Adipose tissue (tissue), 3 donors: Measurements from ENCODE around the gene KCNAB1. TPM values are rescaled to one million over a fixed set of nuclear protein-coding genes. Genes with fewer than 3 reads are reported as not detected.

Source experiments
- H3K27ac ChIP-seq: one replicate; pipeline ENCODE4 v1.5.1; 2013; ENCODE audit warnings: low read depth, low read length
- WGBS, 3 donors: extraction: QIAGEN DNeasy Blood & Tissue Kit; methylation state at CpG; one replicate each; pipeline ENCODE4 v1.1.7; 2013; 5-methylcytosine and 5-hydroxymethylcytosine counted together
- polyA plus RNA-seq, 3 donors: library from polyadenylated mRNA; stranded (reverse); fragments of 200-250 nt; gene quantifications; one replicate each; pipeline ENCODE4 v1.2.3, GENCODE V29; 2013
- donor health status: healthy with polysubstance abuse.
- donor health status: Bipolar disorder and iron deficiency.
- donor health status: healthy.

Gene KCNAB1
- polyA plus RNA-seq, 3 donors: 2.3 to 6.7 (median 2.3) TPM

- no peak overlapping the region for H3K27ac ChIP-seq
- WGBS, 3 donors: 33 to 74% (median 33%) methylated on average over 1 of the region's 1 CpG
Measured at GRCh38 chr3:156516961-156517360, 396.6 kb downstream of the KCNAB1 start.

GRCh38 chr3:156518726-156519125 lies 398.3 kb downstream of the KCNAB1 start:
- H3K27ac ChIP-seq: no peak overlapping the region

GRCh38 chr3:156519758-156520162 lies 399.4 kb downstream of the KCNAB1 start:
- WGBS, 3 donors: 93 to 96% (median 93%) methylated on average over 1 of the region's 1 CpG
- H3K27ac ChIP-seq: no peak overlapping the region

DNA sequence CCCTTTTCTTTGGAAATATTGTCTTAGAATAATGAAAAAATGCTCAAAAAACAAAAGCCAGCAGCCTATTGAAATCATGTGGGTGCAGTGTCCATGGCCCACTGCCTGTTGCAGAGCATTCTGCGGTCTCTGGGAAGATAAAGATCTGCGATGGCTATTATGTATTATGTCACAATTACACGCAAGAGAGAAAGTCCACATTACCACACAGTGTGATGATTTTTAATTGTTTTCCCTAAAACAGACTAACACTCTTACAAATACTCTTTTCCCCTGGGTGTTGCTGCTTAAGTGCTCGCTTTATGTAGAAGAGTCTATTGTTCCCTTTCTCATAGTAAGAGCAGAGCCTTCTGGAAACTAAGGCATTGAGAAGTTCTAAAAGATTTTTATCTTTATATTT lies 402.3 kb downstream of the KCNAB1 start:
- 71 to 86% (median 73%) methylated on average over 4 of the region's 4 CpGs for WGBS, 3 donors

GRCh38 chr3:156525808-156526207 lies 405.4 kb downstream of the KCNAB1 start:
- 92 to 98% (median 97%) methylated on average over 1 of the region's 1 CpG for WGBS, 3 donors
- no peak overlapping the region for H3K27ac ChIP-seq

More for the DNA sequence above, 402.3 kb downstream of the KCNAB1 start:
- H3K27ac ChIP-seq: no peak overlapping the region

DNA sequence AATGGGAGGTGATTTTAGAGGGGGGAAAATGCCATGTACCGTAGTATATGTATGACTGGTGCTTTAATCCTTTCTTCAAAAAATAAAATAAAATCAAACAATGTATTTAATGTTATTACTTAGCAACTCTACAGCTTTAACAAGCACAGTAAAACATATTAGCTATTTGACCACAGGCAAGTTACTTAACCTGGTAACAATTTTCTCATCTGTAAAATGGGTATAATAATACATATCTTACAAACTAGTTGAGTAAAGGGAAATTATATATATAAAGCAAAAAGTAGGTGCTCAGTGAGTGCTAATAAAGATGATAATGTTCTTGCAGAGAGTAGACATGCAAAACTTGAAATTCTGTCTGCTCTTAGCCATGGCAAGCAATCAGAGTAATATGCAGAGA lies 406.7 kb downstream of the KCNAB1 start:
- no peak overlapping the region for H3K27ac ChIP-seq
- 97 to 100% (median 99%) methylated on average over 1 of the region's 1 CpG for whole genome bisulfite sequencing, 3 donors

GRCh38 chr3:156530980-156531379 lies 410.6 kb downstream of the KCNAB1 start:
- no peak overlapping the region for H3K27ac ChIP-seq
- WGBS, 3 donors: 79 to 95% (median 92%) methylated on average over 5 of the region's 5 CpGs

- no peak overlapping the region for H3K27ac ChIP-seq
Measured at GRCh38 chr3:156532730-156533129, 412.4 kb downstream of the KCNAB1 start.

GRCh38 chr3:156533205-156533604 lies 412.8 kb downstream of the KCNAB1 start:
- no peak overlapping the region for H3K27ac ChIP-seq
- WGBS, 3 donors: 78 to 81% (median 80%) methylated on average over 4 of the region's 4 CpGs

More at GRCh38 chr3:156532730-156533129, 412.4 kb downstream of the KCNAB1 start:
- 53 to 62% (median 56%) methylated on average over 3 of the region's 3 CpGs for WGBS, 3 donors

DNA sequence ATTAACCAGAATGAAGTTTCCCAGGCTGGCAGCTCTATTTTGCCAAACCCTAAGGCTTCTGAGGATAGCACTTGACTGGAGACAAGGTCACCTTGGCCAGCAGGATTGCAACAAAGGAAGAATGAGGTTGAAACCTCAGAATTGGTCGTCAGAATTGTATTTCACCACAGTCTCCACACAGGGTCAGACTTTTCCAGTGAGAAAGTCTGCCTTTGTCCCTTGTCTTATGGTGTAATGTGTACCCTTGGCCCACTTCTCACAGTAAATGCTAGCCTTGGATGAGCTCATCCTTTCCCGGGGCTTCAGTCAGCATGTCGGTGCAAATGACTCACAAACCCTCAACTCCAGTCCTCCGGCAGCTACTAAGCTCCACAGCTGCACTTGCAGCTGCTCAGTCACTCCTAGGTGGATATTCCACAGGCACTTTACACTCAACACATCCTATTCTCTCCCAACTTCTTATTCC lies 414.8 kb downstream of the KCNAB1 start:
- no peak overlapping the region for H3K27ac ChIP-seq
- 23 to 35% (median 35%) methylated on average over 4 of the region's 4 CpGs for WGBS, 3 donors

DNA sequence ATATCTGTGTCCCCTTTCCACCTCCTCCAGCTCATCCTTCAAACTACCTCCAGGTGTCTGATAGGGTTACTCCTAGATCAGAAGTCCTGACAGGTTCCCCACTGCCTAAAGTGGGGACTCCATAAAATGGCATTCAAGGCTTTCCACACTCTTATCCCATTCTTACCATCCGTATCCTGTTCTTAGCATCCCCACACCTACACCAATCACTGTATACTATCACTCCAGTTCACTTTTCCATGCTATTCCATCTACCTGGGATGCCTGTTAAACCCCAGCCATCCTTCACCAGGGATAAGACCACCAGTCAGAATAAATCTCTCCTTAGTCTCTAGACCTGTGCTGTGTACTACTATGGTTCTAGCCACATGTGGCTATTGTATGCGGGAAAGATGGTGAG lies 415.4 kb downstream of the KCNAB1 start:
- H3K27ac ChIP-seq: no peak overlapping the region

DNA sequence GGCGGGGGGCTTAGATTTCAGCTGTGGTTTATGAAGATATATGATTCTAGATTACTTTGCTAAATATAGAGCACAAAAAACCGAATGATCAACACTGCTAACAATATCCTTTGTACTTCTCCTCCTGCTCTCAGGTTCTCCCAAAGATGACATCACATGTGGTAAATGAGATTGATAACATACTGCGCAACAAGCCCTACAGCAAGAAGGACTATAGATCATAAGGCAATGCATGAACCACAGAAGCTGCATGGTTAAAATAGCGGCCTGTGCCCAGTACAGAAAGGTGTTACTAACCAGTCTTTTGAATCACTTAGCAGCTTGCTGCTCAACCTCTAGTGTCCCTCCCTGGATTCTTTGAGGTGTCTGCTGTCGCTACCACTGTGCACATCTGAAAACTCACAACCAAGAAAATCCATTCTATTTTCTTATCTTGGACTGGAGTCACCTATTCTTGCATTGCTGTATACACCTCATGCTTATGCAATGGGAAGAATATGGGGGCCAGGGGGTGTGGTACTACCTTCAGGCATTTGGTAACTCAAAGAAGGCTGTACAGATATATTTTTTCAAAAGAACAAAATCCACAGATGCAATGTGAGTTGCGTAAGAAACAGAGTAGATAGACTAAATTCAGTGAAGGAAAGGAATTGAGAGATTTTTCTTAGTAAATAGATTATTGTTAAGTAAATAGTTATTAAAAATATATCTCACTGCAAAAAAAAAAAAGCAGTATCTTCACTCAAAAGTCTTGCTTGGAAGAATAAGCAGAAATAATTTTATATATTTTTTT lies 416.3 kb downstream of the KCNAB1 start:
- WGBS, 3 donors: 89 to 91% (median 91%) methylated on average over 6 of the region's 6 CpGs
- no peak overlapping the region for H3K27ac ChIP-seq

More for the DNA sequence above, 415.4 kb downstream of the KCNAB1 start:
- WGBS, 3 donors: 95 to 98% (median 98%) methylated on average over 2 of the region's 2 CpGs

- no peak overlapping the region for H3K27ac ChIP-seq
- 79 to 85% (median 80%) methylated on average over 2 of the region's 2 CpGs for WGBS, 3 donors
Measured at GRCh38 chr3:156539051-156539450, 418.7 kb downstream of the KCNAB1 start.

DNA sequence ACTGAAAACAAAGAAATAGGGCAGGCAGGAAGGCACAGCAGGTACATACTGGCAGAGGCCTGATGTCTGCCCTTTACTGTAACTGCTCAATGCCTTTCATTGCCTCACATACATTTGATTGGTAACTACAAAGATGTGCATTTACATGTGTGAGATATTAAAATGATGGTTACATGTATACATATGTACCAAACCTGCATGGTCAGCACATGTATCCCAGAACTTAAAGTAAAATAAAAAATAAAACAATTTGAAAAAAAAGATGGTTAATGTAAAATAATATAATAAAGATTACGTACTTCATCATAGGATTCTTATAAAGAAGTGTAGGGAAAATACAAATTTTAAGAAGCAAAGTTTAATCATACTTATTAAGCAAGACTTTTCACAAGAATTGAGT lies 419.4 kb downstream of the KCNAB1 start:
- H3K27ac ChIP-seq: no peak overlapping the region
- WGBS, 3 donors: 95 to 100% (median 97%) methylated on average over 1 of the region's 1 CpG

DNA sequence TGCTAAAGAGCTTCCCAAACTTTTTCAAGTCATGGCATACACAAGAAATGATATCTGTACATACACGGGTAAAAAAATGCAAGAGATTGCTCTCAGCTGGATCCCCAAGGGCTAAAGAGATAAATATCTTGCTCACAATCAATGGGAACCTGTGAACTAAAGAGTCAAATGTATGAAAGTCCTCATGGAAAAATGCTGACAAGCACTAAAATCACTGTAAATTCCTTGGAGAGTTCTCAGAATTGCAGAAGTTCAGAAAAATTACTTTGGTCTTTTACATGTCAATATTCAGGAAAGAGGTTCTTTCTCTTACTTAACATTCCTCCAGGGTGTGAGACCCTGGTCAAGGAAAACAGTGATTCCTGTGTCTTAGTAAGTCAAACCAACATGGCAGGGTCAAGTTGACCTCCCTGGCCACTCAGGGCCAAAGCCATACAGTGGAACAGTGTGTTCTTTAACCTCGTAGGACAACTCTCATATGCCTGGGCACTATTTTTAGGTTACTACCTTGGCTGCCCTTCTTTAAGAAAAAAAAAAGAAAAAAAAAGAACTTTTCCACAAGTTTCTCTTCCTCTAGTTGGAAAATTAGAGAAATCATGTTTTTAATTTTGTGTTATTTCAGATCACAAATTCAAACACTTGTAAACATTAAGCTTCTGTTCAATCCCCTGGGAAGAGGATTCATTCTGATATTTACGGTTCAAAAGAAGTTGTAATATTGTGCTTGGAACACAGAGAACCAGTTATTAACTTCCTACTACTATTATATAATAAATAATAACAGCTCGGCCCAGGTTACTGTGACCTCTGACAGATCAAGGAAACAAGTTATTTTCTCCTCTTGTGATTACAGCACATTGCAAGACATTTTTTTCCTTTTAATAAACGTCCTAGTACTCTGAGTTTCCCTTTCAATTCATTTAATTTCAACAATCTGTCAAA lies 422.0 kb downstream of the KCNAB1 start:
- WGBS, 3 donors: 26 to 53% (median 42%) methylated on average over 5 of the region's 5 CpGs
- no peak overlapping the region for H3K27ac ChIP-seq

DNA sequence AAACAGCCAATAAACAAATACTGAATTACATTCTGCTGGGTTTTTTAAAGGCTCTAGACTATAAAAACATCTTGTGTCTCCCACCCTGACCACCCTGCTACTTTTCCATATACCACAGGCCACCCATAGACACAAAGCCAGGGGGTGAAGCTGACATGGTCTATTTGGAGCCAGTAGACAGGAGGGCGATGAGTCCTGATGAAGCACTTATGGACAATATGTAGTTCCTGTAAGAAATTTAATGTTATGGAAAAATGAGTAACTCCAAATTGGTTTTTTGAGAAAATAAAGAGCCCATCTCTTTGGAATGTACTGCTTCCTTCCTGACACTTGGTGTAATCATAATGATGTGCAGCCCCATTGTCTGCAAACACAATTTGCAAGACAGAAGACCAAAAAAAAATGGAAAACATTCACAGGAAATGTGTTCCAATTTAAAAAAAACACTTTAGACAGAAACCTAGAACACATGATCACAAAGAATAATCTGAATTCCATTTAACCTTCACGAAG lies 422.7 kb downstream of the KCNAB1 start:
- no peak overlapping the region for H3K27ac ChIP-seq
- 67 to 78% (median 77%) methylated on average over 2 of the region's 2 CpGs for WGBS, 3 donors

DNA sequence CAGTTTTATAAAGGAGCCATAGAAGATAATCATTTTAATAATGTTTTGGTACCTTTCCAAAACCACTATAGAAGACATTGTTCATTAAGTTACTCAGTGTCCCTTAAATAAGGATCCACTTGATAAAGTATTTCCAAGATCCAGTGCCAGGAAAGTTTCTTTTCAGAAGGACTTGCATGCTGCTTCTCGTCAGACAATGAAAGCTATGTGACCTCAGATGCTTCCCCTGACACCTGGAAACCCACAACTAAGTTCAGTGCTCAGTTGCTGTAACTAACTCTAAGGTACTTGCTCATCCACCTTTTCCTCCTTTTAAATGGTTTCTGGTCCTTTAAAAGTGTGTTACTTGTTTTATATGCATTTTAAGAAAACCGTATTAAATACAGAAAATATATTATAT lies 427.3 kb downstream of the KCNAB1 start:
- H3K27ac ChIP-seq: no peak overlapping the region
- WGBS, 3 donors: 28 to 61% (median 50%) methylated on average over 2 of the region's 2 CpGs

DNA sequence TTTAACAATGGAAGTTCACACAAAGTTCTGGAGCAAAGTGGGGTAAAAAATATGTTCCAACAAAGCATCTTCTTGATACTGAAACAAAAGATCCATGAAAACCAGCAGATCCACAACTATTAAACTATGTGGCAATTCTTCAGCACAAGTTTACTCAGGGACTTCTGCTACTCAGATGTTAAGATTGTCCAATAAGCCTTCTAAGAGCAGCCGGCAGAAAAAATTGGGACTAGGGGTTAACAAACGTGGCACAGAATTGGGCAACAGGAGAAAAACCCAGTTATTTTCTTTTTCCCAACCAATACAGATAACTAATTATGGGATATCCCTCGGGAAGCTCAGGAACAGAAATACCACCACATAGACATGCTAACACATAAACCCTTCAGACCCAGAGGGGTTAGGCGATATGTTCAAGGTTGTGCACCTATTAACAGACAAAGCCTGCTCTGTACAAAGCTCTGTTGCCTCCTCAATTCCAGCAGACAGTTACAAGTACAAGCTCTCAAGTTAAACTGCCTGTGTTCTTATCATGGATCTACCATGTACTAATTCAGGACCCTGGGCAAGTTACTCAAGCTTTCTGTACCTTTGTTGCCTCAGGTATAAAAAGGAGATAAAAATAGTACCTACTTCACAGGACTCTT lies 427.8 kb downstream of the KCNAB1 start:
- WGBS, 3 donors: 32 to 81% (median 70%) methylated on average over 4 of the region's 4 CpGs
- no peak overlapping the region for H3K27ac ChIP-seq
